Psoas muscle (tissue), 8 donors: Measurements from ENCODE around the gene DMD. TPM values are rescaled to one million over a fixed set of nuclear protein-coding genes. Genes with fewer than 3 reads are reported as not detected.
A peak's percentile ranks its signal among the peaks of the same experiment; 100 is the strongest.

Source experiments
- ATAC-seq, 4 donors: fragments of 200-7000 bp; cut with Tn5 transposase; one replicate each; pipeline ENCODE4 v1.9.1; 2020; ENCODE audit warnings: moderate library complexity in 3 of 4, mild to moderate bottlenecking in 2 of 4
- DNase-seq, 2 donors: peaks; one replicate each; pipeline ENCODE4 v3.0.0-alpha.2; 2020
- H3K27ac ChIP-seq: fragments of 200-600 bp; one replicate; pipeline ENCODE4 v1.8.0; 2022
- H3K27me3 ChIP-seq, 3 donors: fragments of 200-600 bp in 1 of 3; one replicate each; pipeline versions ENCODE4 v1.6.1 to v1.8.0; 2013 to 2022; ENCODE audit warnings: low read length in 2 of 3, mild to moderate bottlenecking in 2 of 3, moderate library complexity in 1 of 3; ENCODE audit not compliant: insufficient read depth in 3 of 3
- H3K36me3 ChIP-seq, 2 donors: fragments of 200-600 bp in 1 of 2; one replicate each; pipeline versions ENCODE4 v1.6.1 to v1.8.0; 2013 to 2022; ENCODE audit warnings: low read depth in 1 of 2, mild to moderate bottlenecking in 1 of 2, moderate library complexity in 1 of 2; ENCODE audit not compliant: insufficient read depth in 1 of 2
- H3K4me1 ChIP-seq: fragments of 200-600 bp; one replicate; pipeline ENCODE4 v1.8.0; 2022
- H3K4me3 ChIP-seq: fragments of 200-600 bp; one replicate; pipeline ENCODE4 v1.8.0; 2022; ENCODE audit warnings: mild to moderate bottlenecking
- H3K9me3 ChIP-seq: fragments of 200-600 bp; one replicate; pipeline ENCODE4 v1.8.0; 2022
- WGBS, 3 donors: extraction: QIAGEN DNeasy Blood & Tissue Kit; methylation state at CpG; one replicate each; pipeline versions ENCODE4 v1.1.6 to v1.1.7; 2013; 5-methylcytosine and 5-hydroxymethylcytosine counted together
- intact Hi-C, 2 donors: fragments of 100-400 bp; cut with DNase I; formaldehyde crosslinking; loops; one replicate each; pipeline versions ENCODE4 v1.11.0 to v1.14.2; 2022
- polyA plus RNA-seq, 3 donors: library from polyadenylated mRNA; stranded (reverse); fragments of 200-250 nt; gene quantifications; one replicate each; pipeline ENCODE4 v1.2.3, GENCODE V29; 2013
- total RNA-seq, 4 donors: library from RNA; stranded (reverse); fragmentation: NEBNext Ultra II Directional in 2 of 4; extraction: Animal tissue kit (Norgen Biotek cat#: 25700) in 2 of 4; gene quantifications; one replicate each; pipeline versions ENCODE4 v1.2.1 to v1.2.4, GENCODE V29; 2021 to 2023
- TF ChIP-seq, protein P1 (sequence below): fragments of 200-600 bp; IDR thresholded peaks from one replicate; pipeline ENCODE4 v1.8.0; 2022; ENCODE audit warnings: antibody characterized with exemption
- donor health status: healthy with polysubstance abuse.
- donor health status: DM: no; HTN: no; CAD: no; lungs with moderate emphysema.
- donor health status: Bipolar disorder and iron deficiency.
- donor health status: healthy.
- donor health status: DM: yes; HTN: yes; CAD: no.
- donor health status: DM: no; HTN: no; CAD: no.
- donor health status: DM: no; HTN: no; CAD: no.
- donor health status: DM: yes; HTN: yes; CAD: no.

DMD gene
- total and polyA plus RNA-seq, 7 donors, result 6.8 to 170 (median 86.5) TPM

DNA sequence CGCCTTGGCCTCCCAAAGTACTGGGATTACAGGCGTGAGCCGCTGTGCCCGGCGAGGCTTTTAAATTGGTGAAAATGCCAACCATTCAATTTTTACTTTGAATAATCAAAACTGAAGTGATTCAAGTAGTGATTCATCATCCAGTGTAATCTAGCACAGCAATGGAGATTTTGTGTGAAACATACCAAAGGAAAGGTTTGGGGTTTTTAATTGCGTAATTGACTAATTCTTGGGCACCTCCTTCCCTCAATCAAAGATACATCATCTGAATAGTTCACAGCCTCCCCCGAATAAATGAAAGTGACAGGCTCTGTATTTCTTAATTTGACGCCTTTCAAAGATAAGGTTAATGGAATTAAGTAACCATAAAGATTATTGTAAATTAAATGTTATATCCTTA, 69.0 kb downstream of the DMD start:
- DNase-seq (no peak), ATAC-seq (no peak)
- no peaks in the 10 kb centered on the region for H3K36me3 ChIP-seq
- H3K4me3 ChIP-seq, result no peak overlapping the region
- TF ChIP-seq, protein P1, sequence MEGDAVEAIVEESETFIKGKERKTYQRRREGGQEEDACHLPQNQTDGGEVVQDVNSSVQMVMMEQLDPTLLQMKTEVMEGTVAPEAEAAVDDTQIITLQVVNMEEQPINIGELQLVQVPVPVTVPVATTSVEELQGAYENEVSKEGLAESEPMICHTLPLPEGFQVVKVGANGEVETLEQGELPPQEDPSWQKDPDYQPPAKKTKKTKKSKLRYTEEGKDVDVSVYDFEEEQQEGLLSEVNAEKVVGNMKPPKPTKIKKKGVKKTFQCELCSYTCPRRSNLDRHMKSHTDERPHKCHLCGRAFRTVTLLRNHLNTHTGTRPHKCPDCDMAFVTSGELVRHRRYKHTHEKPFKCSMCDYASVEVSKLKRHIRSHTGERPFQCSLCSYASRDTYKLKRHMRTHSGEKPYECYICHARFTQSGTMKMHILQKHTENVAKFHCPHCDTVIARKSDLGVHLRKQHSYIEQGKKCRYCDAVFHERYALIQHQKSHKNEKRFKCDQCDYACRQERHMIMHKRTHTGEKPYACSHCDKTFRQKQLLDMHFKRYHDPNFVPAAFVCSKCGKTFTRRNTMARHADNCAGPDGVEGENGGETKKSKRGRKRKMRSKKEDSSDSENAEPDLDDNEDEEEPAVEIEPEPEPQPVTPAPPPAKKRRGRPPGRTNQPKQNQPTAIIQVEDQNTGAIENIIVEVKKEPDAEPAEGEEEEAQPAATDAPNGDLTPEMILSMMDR, result no peak
- peaks cover 5% of the 10 kb centered on the region for H3K4me1 ChIP-seq
- no peaks in the 10 kb centered on the region for H3K27me3 ChIP-seq
- no peak overlapping the region for H3K27ac ChIP-seq
- 83 to 89% (median 88%) methylated on average over 8 of the region's 8 CpGs for WGBS, 3 donors
- intact Hi-C loops, result no loop called here
- H3K9me3 ChIP-seq, result no peaks in the 10 kb centered on the region

DNA sequence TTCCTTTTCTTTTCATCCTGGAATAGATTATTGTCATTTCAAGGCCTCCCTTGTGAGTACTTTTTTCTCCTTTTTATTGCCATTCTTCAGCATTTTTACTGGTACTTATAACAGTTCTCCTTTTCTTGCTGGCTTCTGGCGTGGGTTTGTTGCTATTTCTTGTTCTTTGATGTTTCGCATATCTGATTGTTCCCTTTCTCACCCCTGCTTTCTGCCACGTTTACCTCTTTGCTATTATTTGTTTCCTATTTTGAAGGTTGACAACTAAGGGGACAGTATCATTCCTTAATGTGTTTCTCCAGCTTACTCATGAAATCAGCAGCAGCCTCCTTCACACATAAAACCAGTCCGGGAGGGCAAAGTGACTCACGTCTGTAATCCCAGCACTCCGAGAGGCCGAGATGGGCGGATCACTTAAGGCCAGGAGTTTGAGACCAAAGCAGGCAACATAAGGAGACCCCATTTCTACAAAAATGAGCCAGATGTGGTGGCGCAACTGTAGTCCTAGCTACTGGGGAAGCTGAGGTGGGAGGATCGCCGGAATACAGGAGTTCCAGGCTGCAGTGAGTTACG, 72.6 kb downstream of the DMD start:
- no peaks in the 10 kb centered on the region for H3K4me1 ChIP-seq
- H3K27ac ChIP-seq, result peak overlapping the region; percentile 53
- 58 to 79% (median 68%) methylated on average over 12 of the region's 12 CpGs for WGBS, 3 donors
- DNase-seq, result no peak
- H3K9me3 ChIP-seq, result peaks cover 7% of the 10 kb centered on the region
- no peaks in the 10 kb centered on the region for H3K27me3 ChIP-seq
- ATAC-seq, result peak; percentile 19 to 70 (median 52)
- no peak overlapping the region for H3K4me3 ChIP-seq
- TF ChIP-seq, protein P1, result no peak
- H3K36me3 ChIP-seq, result no peaks in the 10 kb centered on the region
- intact Hi-C loops, result no loop called here

DNA sequence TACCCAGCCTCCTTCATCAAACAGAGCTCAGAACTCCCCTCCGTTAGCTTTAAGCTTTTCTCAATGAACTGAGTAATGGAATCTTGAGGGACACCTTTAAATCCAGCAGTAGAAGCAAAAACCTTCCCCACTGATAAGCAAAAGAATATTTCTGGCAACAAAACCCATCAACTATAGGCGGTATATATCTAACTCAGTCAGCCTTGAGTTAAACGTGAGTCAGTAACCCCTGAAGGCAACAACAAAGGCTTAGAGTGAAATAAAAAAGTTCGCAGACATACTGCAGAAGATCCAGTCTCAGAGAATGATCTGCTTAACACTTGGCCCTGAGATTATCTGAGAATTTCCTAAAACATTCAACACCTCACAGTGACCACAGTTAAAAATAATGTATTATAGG, 77.2 kb downstream of the DMD start:
- Histone ChIP-seq H3K27me3 (no peaks in the 10 kb centered on the region), H3K4me3 (peak overlapping the region; percentile 0), H3K9me3 (peaks cover 7% of the 10 kb centered on the region), H3K27ac (peak overlapping the region; percentile 60), H3K36me3 (no peaks in the 10 kb centered on the region), H3K4me1 (no peaks in the 10 kb centered on the region)
- intact Hi-C loops, result no loop called here
- 38 to 46% (median 40%) methylated on average over 4 of the region's 4 CpGs for WGBS, 3 donors
- TF ChIP-seq, protein P1, result no peak
- DNase-seq, result no peak
- peak in 1 of 4 donors; percentile 40 for ATAC-seq

DNA sequence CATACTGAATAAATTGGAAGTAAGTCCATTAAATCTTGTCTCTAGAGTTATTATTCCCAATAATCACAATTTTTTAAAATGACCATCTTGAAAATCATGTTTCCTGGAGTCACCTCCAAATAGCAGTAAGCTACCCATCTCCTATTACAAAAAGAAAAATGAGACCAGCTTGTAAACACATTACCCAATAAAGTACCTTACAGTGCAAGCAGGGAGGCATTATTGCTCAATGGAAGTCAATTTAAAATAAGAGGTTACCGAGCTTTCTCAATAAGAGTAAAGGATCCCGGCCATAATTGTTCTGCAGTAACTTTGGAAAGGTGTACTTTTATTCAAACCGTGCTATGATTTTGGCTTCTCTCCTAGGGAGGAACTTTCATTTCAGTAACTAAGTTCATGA, 78.0 kb downstream of the DMD start:
- intact Hi-C loops, result no loop called here
- TF ChIP-seq, protein P1, result no peak
- DNase-seq (no peak), ATAC-seq (peak in 3 of 4 donors; percentile 68 to 77 (median 75))
- H3K9me3 ChIP-seq, result peaks cover 7% of the 10 kb centered on the region
- no peaks in the 10 kb centered on the region for H3K27me3 ChIP-seq
- H3K4me3 ChIP-seq, result peak overlapping the region; percentile 0
- H3K27ac ChIP-seq, result peak overlapping the region; percentile 60
- WGBS, 3 donors, result 19 to 36% (median 25%) methylated on average over 3 of the region's 3 CpGs
- no peaks in the 10 kb centered on the region for H3K4me1 ChIP-seq
- no peaks in the 10 kb centered on the region for H3K36me3 ChIP-seq

DNA sequence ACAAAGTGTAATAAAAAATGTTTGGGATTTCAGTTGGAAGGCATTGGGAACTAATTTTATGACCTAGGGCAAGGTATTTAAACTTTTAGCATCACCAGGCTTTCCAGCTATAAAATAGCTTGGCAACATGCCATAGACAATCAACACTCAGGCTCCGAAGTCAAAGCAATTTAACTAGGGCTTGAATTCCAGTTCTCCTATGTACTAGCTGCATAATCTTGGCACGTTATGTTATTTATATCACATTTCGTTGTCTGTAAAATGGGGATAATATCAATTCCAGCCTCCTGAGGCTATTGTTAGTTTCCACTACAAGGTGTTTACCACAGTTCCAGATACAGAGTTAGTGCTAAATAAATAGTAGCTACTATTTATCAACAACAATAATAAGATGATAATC, 78.8 kb downstream of the DMD start:
- H3K4me1 ChIP-seq, result peaks cover 5% of the 10 kb centered on the region
- TF ChIP-seq, protein P1, result no peak
- H3K27me3 ChIP-seq, result no peaks in the 10 kb centered on the region
- intact Hi-C loops, result no loop called here
- DNase-seq, result no peak
- WGBS, 3 donors, result 27 to 39% (median 36%) methylated on average over 3 of the region's 3 CpGs
- H3K27ac ChIP-seq, result peak overlapping the region; percentile 60
- no peaks in the 10 kb centered on the region for H3K36me3 ChIP-seq
- H3K4me3 ChIP-seq, result no peak overlapping the region
- peaks cover 7% of the 10 kb centered on the region for H3K9me3 ChIP-seq
- ATAC-seq, result no peak
